ENCODE measurements around the gene AKAP13.

GRCh38 chr15:85464471-85464870 lies 84.1 kb downstream of the AKAP13 start:
- no peak for TF ChIP-seq CTCF (IDR thresholded peaks at IDR 0.05)
- TF ChIP-seq POLR2AphosphoS5 (IDR thresholded peaks at IDR 0.05): no peak
- TF ChIP-seq POLR2A (IDR thresholded peaks at IDR 0.05): no peak

All from breast epithelium (tissue), 3 donors.